ENCODE results near the gene SLC43A2. TPM values are rescaled to one million over a fixed set of nuclear protein-coding genes. Genes with fewer than 3 reads are reported as not detected.
A peak's percentile ranks its signal among the peaks of the same experiment; 100 is the strongest.

The SLC43A2 gene
- total and polyA plus RNA-seq, 2 of the 13 experiments (the other 11 are each of a cell fraction or from before 2014, with no cell fraction given) = 7.3 to 20.0 TPM

- TF ChIP-seq UBTF (CRISPR knock-in tag; IDR thresholded peaks at IDR 0.05) = peak; percentile 77
- no peak for TF ChIP-seq ZBTB33 (CRISPR knock-in tag; IDR thresholded peaks at IDR 0.05)
- no peak for TF ChIP-seq CSRNP2 (CRISPR knock-in tag; conservative IDR thresholded peaks at IDR 0.05; ENCODE audit: low read depth)
- peak; percentile 74; the same call in 1 of the 2 replicates for TF ChIP-seq IKZF5 (CRISPR knock-in tag; IDR thresholded peaks at IDR 0.05)
- no peak; the same call in 1 of the 2 replicates for TF ChIP-seq NCOA2 (CRISPR knock-in tag; IDR thresholded peaks at IDR 0.05)
- TF ChIP-seq ZHX1 (CRISPR knock-in tag; IDR thresholded peaks at IDR 0.05; ENCODE audit: low read depth) = no peak
- TF ChIP-seq TARDBP (CRISPR knock-in tag; IDR thresholded peaks at IDR 0.05) = no peak
- TF ChIP-seq HNF1B (CRISPR knock-in tag; IDR thresholded peaks at IDR 0.05) = no peak
- no peak for TF ChIP-seq CC2D1A (CRISPR knock-in tag; IDR thresholded peaks at IDR 0.05)
- TF ChIP-seq BRD4 (CRISPR knock-in tag; IDR thresholded peaks at IDR 0.05) = no peak
- TF ChIP-seq MTA3 (CRISPR knock-in tag; IDR thresholded peaks at IDR 0.05) = no peak
- no peak for TF ChIP-seq ZFYVE20 (CRISPR knock-in tag; IDR thresholded peaks at IDR 0.05; ENCODE audit: borderline replicate concordance, low read depth)
- TF ChIP-seq ZNF576 (CRISPR knock-in tag; IDR thresholded peaks at IDR 0.05) = no peak
- TF ChIP-seq ZNF782 (CRISPR knock-in tag; IDR thresholded peaks at IDR 0.05; ENCODE audit: borderline replicate concordance) = no peak
- no peak for TF ChIP-seq EED (CRISPR knock-in tag; IDR thresholded peaks at IDR 0.05)
- peak; percentile 20; the same call in 1 of the 2 replicates for TF ChIP-seq SMAD9 (CRISPR knock-in tag; IDR thresholded peaks at IDR 0.05)
- no peak for TF ChIP-seq PRPF4 (IDR thresholded peaks at IDR 0.05; ENCODE audit: low read depth, low read length, poor library complexity, severe bottlenecking)
Measured at GRCh38 chr17:1649844-1650501, 21.3 kb upstream of the SLC43A2 start, which contains the start of gene RILP (continued).

All from HepG2 (cell line).